Progenitor cell of endocrine pancreas (in vitro differentiated cells): ENCODE data around the gene MRPS17. TPM values are rescaled to one million over a fixed set of nuclear protein-coding genes. Genes with fewer than 3 reads are reported as not detected.
"Not testable (repeated sequence)": the region's sequence is repeated elsewhere in the genome, so short reads cannot be mapped to it uniquely, and the experiment has no call there.

Experiments used
- DNase-seq: peaks from one replicate; pipeline ENCODE4 v3.0.0; 2021; ENCODE audit warnings: low spot score; ENCODE audit not compliant: unreplicated experiment
- H3K27ac Mint-ChIP-seq: 2 replicates; pipeline ENCODE4 v1.8.0; 2021; ENCODE audit warnings: mild to moderate bottlenecking, moderate library complexity, mixed read lengths
- H3K27me3 Mint-ChIP-seq: 2 replicates; pipeline ENCODE4 v1.8.0; 2021; ENCODE audit warnings: mixed read lengths
- H3K36me3 Mint-ChIP-seq: 2 replicates; pipeline ENCODE4 v1.8.0; 2022; ENCODE audit warnings: mixed read lengths; ENCODE audit not compliant: insufficient read depth
- H3K4me1 Mint-ChIP-seq: 2 replicates; pipeline ENCODE4 v1.8.0; 2021; ENCODE audit warnings: low read depth, mixed read lengths
- H3K4me3 Mint-ChIP-seq: 2 replicates; pipeline ENCODE4 v1.8.0; 2021; ENCODE audit warnings: low read depth, mild to moderate bottlenecking, moderate library complexity, mixed read lengths
- H3K9me3 Mint-ChIP-seq: 2 replicates; pipeline ENCODE4 v1.8.0; 2021; ENCODE audit warnings: low read depth, mixed read lengths
- total RNA-seq: library from RNA; stranded (reverse); gene quantifications from 2 replicates; pipeline ENCODE4 v1.2.1, GENCODE V29; 2021
- TF ChIP-seq, protein P1 (sequence below): fragments of 200-600 bp; sonication (generic); IDR thresholded peaks from one replicate; pipeline ENCODE4 v1.5.0; 2021; ENCODE audit warnings: antibody characterized with exemption, mild to moderate bottlenecking; ENCODE audit not compliant: unreplicated experiment

MRPS17 gene
- total RNA-seq, 1 donor from 2014 or later = 15.8 TPM

DNA sequence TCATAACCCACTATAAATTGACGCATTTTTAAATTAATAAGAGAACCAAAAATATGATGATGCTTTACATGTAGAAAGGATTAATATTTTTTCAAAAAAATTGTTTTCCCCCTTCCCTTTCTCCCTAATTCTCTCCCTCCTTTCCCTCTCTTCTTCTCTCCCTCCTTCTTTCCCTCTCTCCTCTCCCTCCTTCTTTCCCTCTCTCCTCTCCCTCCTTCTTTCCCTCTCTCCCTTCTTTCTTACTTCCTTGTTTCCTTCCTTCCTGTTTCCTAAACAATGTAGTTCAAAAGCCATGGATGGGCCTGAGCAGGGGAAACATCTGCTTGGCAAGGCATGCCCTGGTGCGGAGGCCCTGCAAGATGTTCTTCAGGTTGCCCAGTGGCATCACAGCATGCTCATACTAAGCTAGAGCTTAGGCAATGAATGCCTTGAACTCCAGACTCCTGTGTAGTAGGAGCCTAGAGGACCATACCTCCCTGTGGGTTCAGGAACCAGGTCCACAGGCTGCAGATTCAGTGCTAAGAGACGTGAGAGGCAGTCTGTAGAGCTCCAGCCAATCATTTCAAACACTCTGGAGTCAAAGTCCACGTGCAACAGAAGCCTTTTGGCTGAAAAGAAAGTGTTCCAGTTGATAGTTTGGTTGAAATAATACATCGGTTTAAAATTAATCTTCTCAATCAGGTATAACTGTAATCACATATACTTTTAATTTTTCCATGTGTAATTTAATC, 20.1 kb upstream of the MRPS17 start:
- Mint-ChIP-seq H3K27me3 (no peaks in the 10 kb centered on the region), H3K27ac (no peak overlapping the region), H3K9me3 (peaks cover 12% of the 10 kb centered on the region), H3K36me3 (peaks cover 46% of the 10 kb centered on the region), H3K4me1 (no peaks in the 10 kb centered on the region), H3K4me3 (no peak overlapping the region)
- TF ChIP-seq, protein P1, sequence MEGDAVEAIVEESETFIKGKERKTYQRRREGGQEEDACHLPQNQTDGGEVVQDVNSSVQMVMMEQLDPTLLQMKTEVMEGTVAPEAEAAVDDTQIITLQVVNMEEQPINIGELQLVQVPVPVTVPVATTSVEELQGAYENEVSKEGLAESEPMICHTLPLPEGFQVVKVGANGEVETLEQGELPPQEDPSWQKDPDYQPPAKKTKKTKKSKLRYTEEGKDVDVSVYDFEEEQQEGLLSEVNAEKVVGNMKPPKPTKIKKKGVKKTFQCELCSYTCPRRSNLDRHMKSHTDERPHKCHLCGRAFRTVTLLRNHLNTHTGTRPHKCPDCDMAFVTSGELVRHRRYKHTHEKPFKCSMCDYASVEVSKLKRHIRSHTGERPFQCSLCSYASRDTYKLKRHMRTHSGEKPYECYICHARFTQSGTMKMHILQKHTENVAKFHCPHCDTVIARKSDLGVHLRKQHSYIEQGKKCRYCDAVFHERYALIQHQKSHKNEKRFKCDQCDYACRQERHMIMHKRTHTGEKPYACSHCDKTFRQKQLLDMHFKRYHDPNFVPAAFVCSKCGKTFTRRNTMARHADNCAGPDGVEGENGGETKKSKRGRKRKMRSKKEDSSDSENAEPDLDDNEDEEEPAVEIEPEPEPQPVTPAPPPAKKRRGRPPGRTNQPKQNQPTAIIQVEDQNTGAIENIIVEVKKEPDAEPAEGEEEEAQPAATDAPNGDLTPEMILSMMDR = no peak
- DNase-seq = no peak

DNA sequence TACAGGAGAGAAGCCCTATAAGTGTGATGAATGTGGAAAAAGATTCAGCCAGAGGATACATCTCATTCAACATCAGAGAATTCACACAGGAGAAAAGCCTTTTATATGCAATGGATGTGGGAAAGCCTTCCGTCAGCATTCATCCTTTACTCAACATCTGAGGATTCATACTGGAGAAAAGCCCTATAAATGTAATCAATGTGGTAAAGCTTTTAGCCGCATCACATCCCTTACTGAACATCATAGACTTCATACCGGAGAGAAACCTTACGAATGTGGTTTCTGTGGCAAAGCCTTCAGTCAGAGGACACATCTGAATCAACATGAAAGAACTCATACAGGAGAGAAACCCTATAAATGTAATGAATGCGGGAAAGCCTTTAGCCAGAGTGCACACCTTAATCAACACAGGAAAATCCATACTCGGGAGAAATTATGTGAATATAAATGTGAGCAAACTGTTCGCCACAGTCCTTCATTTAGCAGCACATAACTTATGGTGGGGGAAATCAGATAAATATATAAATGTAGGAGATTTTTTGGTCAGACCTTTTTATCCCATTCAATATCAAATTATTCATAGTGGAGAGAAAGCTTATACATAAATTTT, 12.1 kb upstream of the MRPS17 start:
- Mint-ChIP-seq H3K4me1 (no peaks in the 10 kb centered on the region), H3K4me3 (no peak overlapping the region), H3K27me3 (no peaks in the 10 kb centered on the region), H3K36me3 (peaks cover 63% of the 10 kb centered on the region), H3K9me3 (peaks cover 33% of the 10 kb centered on the region), H3K27ac (no peak overlapping the region)
- TF ChIP-seq, protein P1 = no peak
- no peak for DNase-seq

DNA sequence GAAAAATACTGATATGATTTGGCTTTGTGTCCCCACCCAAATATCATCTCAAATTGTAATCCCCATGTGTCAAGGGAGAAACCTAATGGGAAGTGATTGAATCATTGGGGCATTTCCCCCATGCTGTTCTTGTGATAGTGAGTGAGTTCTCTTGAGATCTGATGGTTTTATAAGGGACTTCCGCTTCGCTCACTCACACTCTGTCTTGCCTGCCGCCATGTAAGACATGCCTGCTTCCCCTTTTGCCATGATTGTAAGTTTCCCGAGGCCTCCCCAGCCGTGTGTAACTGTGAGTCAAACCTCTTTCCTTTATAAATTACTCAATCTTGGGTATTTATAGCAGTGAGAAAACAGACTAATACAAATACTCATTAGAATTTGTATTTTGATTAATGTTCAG, 5.1 kb upstream of the MRPS17 start:
- no peak overlapping the region for H3K4me3 Mint-ChIP-seq

DNA sequence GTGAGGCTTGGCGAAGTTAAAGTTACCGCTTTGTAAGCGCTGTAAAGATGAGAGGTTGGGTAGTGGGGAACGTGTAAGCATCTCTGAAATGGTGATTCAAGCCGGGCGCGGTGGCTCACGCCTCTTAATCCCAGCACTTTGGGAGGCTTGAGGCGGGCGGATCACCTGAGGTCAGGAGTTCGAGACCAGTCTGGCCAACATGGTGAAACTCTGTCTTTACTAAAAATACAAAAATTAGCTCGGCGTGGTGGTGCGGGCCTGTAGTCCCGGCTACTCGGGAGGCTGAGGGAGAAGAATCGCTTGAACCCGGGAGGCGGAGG, 635 bp downstream of the MRPS17 start:
- not testable (repeated sequence) for H3K9me3 Mint-ChIP-seq, H3K27me3 Mint-ChIP-seq, DNase-seq, H3K4me1 Mint-ChIP-seq, H3K36me3 Mint-ChIP-seq
- Mint-ChIP-seq H3K4me3 (peak overlapping the region; percentile 92), H3K27ac (peak overlapping the region; percentile 97)

More for the DNA sequence above, 5.1 kb upstream of the MRPS17 start:
- H3K9me3 Mint-ChIP-seq = peaks cover 17% of the 10 kb centered on the region
- H3K27ac Mint-ChIP-seq = no peak overlapping the region
- peaks cover 27% of the 10 kb centered on the region for H3K36me3 Mint-ChIP-seq
- H3K27me3 Mint-ChIP-seq = no peaks in the 10 kb centered on the region
- no peaks in the 10 kb centered on the region for H3K4me1 Mint-ChIP-seq
- DNase-seq = no peak
- TF ChIP-seq, protein P1 = no peak

- Mint-ChIP-seq H3K4me1 (peaks cover 7% of the 10 kb centered on the region), H3K4me3 (peak overlapping the region; percentile 92), H3K27me3 (no peaks in the 10 kb centered on the region), H3K27ac (no peak overlapping the region), H3K9me3 (no peaks in the 10 kb centered on the region), H3K36me3 (peaks cover 5% of the 10 kb centered on the region)
- TF ChIP-seq, protein P1 = no peak
- DNase-seq = no peak
Measured at GRCh38 chr7:55953707-55954475, 2.2 kb downstream of the MRPS17 start.
